ENCODE results near the gene LARP7.
"Not testable (repeated sequence)": the region's sequence is repeated elsewhere in the genome, so short reads cannot be mapped to it uniquely, and the experiment has no call there.

The LARP7 gene

GRCh38 chr4:112680996-112681395 is 44.1 kb downstream of the LARP7 start:
- no peak overlapping the region for H3K27ac ChIP-seq
- TF ChIP-seq, protein P1, sequence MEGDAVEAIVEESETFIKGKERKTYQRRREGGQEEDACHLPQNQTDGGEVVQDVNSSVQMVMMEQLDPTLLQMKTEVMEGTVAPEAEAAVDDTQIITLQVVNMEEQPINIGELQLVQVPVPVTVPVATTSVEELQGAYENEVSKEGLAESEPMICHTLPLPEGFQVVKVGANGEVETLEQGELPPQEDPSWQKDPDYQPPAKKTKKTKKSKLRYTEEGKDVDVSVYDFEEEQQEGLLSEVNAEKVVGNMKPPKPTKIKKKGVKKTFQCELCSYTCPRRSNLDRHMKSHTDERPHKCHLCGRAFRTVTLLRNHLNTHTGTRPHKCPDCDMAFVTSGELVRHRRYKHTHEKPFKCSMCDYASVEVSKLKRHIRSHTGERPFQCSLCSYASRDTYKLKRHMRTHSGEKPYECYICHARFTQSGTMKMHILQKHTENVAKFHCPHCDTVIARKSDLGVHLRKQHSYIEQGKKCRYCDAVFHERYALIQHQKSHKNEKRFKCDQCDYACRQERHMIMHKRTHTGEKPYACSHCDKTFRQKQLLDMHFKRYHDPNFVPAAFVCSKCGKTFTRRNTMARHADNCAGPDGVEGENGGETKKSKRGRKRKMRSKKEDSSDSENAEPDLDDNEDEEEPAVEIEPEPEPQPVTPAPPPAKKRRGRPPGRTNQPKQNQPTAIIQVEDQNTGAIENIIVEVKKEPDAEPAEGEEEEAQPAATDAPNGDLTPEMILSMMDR (conservative IDR thresholded peaks at IDR 0.05) = no peak
- TF ChIP-seq ZFX (IDR thresholded peaks at IDR 0.05) = no peak

DNA sequence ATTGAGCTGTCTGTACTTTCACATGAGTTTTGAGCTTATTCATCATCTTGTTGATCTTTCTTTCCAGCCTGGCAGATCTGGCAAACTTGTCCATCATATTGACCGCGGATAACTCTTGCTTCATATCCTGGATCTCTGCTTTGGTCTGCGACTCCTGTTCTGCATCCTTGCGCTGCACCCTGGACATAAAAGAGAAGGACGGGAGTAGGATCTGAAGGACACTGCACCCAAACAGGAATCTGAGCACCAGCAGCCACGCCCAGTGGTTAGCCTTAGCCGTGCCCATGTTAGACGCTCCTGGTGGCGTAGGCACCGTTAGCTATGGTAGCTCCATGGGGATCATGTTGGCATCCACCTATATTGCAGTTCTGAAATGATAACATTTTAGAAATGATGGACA is 56.6 kb downstream of the LARP7 start:
- no peak for TF ChIP-seq ZFX (IDR thresholded peaks at IDR 0.05)
- no peak overlapping the region for H3K27ac ChIP-seq

GRCh38 chr4:112700679-112701078 is 63.7 kb downstream of the LARP7 start:
- H3K27ac ChIP-seq = no peak overlapping the region

DNA sequence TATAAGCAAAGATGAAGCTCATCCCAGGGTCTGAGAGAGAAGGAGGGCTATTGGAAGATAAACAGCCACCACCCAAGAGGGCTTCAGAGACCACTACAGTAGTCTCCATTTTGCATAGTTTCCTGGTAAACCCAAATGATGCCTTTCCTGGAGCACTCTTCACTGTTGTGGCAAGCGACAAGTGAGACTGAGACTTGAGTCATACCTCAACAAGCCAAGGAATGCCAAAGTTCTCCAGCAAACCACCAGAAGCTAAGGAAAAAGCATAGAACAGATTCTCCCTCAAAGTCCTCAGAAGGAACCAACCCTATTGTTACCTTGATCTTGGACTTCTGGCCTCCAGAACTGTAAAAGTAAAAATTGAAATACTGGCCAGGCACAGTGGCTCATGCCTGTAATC is 65.9 kb downstream of the LARP7 start:
- H3K27ac ChIP-seq = no peak overlapping the region
- TF ChIP-seq, protein P1 (conservative IDR thresholded peaks at IDR 0.05) = no peak
- no peak for TF ChIP-seq ZFX (IDR thresholded peaks at IDR 0.05)

More at GRCh38 chr4:112700679-112701078, 63.7 kb downstream of the LARP7 start:
- TF ChIP-seq, protein P1 (conservative IDR thresholded peaks at IDR 0.05) = no peak
- no peak for TF ChIP-seq ZFX (IDR thresholded peaks at IDR 0.05)

- TF ChIP-seq, protein P1 (conservative IDR thresholded peaks at IDR 0.05) = no peak
- TF ChIP-seq ZFX (IDR thresholded peaks at IDR 0.05) = no peak
- H3K27ac ChIP-seq = no peak overlapping the region
Observed at GRCh38 chr4:112704322-112704721, 67.4 kb downstream of the LARP7 start.

DNA sequence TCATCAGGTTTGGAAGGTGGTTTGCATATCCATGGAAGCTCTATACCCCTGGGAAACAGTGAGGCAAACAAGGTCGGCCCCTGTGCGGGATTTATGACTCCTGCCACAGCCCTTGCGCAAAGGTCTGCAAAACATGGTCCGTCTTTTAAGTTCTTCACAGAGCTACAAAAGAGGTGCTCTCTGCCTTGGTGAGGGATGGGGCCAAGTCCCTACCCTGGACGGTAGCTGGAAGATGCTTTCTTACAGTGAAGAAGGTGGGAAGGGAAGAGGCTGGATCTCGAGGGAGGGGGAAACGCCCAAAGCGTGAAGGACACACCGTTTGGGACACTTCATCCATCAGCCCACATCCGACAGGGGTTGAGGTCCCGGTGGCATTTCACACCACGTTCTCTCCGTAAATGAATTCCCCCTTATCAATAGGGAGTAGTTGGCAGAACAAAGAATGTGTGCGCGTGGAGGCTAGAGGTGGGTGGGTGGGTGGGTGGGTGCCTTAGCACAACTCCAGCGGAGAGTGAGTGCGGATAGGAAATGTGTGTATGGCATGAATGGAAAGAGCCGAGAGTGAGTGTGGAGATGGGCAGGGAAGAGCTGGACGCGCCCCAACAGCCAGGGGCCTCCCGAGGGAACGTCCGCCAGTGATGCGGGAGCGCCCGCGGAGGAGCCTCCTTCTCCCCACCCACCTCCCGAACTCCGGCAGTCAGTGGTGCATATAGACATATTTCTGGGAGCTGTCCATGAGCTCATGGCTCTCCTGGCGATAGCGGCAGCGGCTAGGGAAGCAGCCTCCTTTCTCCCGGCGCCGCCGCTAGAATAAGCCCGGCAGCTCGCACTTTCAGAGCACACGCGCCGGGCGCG is 68.3 kb downstream of the LARP7 start:
- TF ChIP-seq, protein P1 (conservative IDR thresholded peaks at IDR 0.05) = no peak
- TF ChIP-seq ZFX (IDR thresholded peaks at IDR 0.05) = no peak
- H3K27ac ChIP-seq = no peak overlapping the region

- not testable (repeated sequence) for H3K27ac ChIP-seq
Observed at GRCh38 chr4:112705891-112706839, 69.2 kb downstream of the LARP7 start.

- no peak overlapping the region for H3K27ac ChIP-seq
- TF ChIP-seq, protein P1 (conservative IDR thresholded peaks at IDR 0.05) = no peak
- TF ChIP-seq ZFX (IDR thresholded peaks at IDR 0.05) = no peak
Observed at GRCh38 chr4:112706840-112707207, 69.9 kb downstream of the LARP7 start.

All from C4-2B (cell line).